ENCODE data around the gene TUT1. TPM values are rescaled to one million over a fixed set of nuclear protein-coding genes. Genes with fewer than 3 reads are reported as not detected.

The TUT1 gene
- total RNA-seq, 1 experiment from 2014 or later: 19.9 TPM

- Histone ChIP-seq H3K4me1 (ENCODE audit: control insufficient read depth, insufficient read depth, low read length) (peaks cover 46% of the 10 kb centered on the region), H3K36me3 (ENCODE audit: control insufficient read depth, insufficient read depth, low read length) (peaks cover 6% of the 10 kb centered on the region; the same call in 1 of the 2 replicates), H3K27me3 (ENCODE audit: control insufficient read depth, insufficient read depth, low read length) (no peaks in the 10 kb centered on the region), H3K4me3 (ENCODE audit: low read depth in 2 of 2, low read length in 2 of 2) (peak overlapping the region in 1 of 2 experiments; percentile 39; a peak in 2 of 4 replicates), H3K27ac (ENCODE audit: low read length) (peak overlapping the region; percentile 91), H3K9me3 (ENCODE audit: control insufficient read depth, insufficient read depth, low read depth, low read length) (no peaks in the 10 kb centered on the region)
- DNase-seq (ENCODE audit: low read depth, low spot score) (no peak), ATAC-seq (no peak)
- POLR2A ChIA-PET: interaction anchor here (0.6 to 1.0 kb wide), 3 partner anchors 9 to 62 kb away, joined by 4 to 16 read pairs (median 6); no protein-coding TSS in a partner anchor
- CTCF ChIA-PET: interaction anchor here (0.6 kb wide), 1 partner anchor 124 kb away, joined by 3 read pairs; no protein-coding TSS in a partner anchor
- intact Hi-C loops (cut with micrococcal nuclease; ENCODE audit: unreplicated experiment): loop anchor here (10.0 kb wide), 1 partner anchor 154 kb away; no protein-coding TSS in a partner anchor
- peak; percentile 45 for TF ChIP-seq TCF7L2 (IDR thresholded peaks at IDR 0.05; ENCODE audit: low read depth, low read length)
- no peak for TF ChIP-seq SIN3A (IDR thresholded peaks at IDR 0.05; ENCODE audit: borderline replicate concordance, insufficient read depth, low read depth, low read length)
- in situ Hi-C loops (cut with HindIII; ENCODE audit: low pct_unique_long_range_greater_than_20kb, low sequenced_read_pairs): no loop called here
- no TSS peak for BruUV-seq (replicated peaks)
Observed at GRCh38 chr11:62548545-62549335, 42.6 kb downstream of the TUT1 start.

GRCh38 chr11:62547691-62548281 lies 43.5 kb downstream of the TUT1 start:
- Histone ChIP-seq H3K27me3 (ENCODE audit: control insufficient read depth, insufficient read depth, low read length) (no peaks in the 10 kb centered on the region), H3K4me3 (ENCODE audit: low read depth in 2 of 2, low read length in 2 of 2) (peak overlapping the region; percentile 80 to 98), H3K4me1 (ENCODE audit: control insufficient read depth, insufficient read depth, low read length) (peaks cover 41% of the 10 kb centered on the region), H3K9me3 (ENCODE audit: control insufficient read depth, insufficient read depth, low read depth, low read length) (no peaks in the 10 kb centered on the region), H3K27ac (ENCODE audit: low read length) (peak overlapping the region; percentile 91), H3K36me3 (ENCODE audit: control insufficient read depth, insufficient read depth, low read length) (peaks cover 6% of the 10 kb centered on the region; the same call in 1 of the 2 replicates)
- DNase-seq (ENCODE audit: low read depth, low spot score) (no peak), ATAC-seq (peak; percentile 4; the same call in 1 of the 2 replicates)
- in situ Hi-C loops (cut with HindIII; ENCODE audit: low pct_unique_long_range_greater_than_20kb, low sequenced_read_pairs): no loop called here
- CTCF ChIA-PET: interaction anchor here (0.6 kb wide), 1 partner anchor 123 kb away, joined by 3 read pairs; no protein-coding TSS in a partner anchor
- intact Hi-C loops (cut with micrococcal nuclease; ENCODE audit: unreplicated experiment): loop anchor here (10.0 kb wide), 1 partner anchor 153 kb away; no protein-coding TSS in a partner anchor
- TF ChIP-seq TCF7L2 (IDR thresholded peaks at IDR 0.05; ENCODE audit: low read depth, low read length) (peak; percentile 22; the same call in 1 of the 2 replicates), CTCF (IDR thresholded peaks at IDR 0.05) (no peak), REST (IDR thresholded peaks at IDR 0.05; ENCODE audit: insufficient read depth in 1 of 2, low read depth in 2 of 2, low read length in 1 of 2) (no peak)
- BruUV-seq (replicated peaks): no TSS peak
- POLR2A ChIA-PET: interaction anchor here (0.9 to 1.2 kb wide), 5 partner anchors 9 to 44 kb away, joined by 3 to 7 read pairs (median 4); partner anchors contain the start of genes EEF1G and TUT1

Measured in Panc1 (cell line).